Omental fat pad (tissue), 4 donors: ENCODE results near the gene IP6K2. TPM values are rescaled to one million over a fixed set of nuclear protein-coding genes. Genes with fewer than 3 reads are reported as not detected.
"Not testable (repeated sequence)": the region's sequence is repeated elsewhere in the genome, so short reads cannot be mapped to it uniquely, and the experiment has no call there.

ENCODE experiments used
- ATAC-seq: fragments of 150-250 bp; one replicate; pipeline ENCODE4 v1.9.1; 2016; ENCODE audit warnings: mild to moderate bottlenecking, moderate library complexity; ENCODE audit not compliant: low FRiP score
- DNase-seq: peaks from one replicate; pipeline ENCODE4 v3.0.0-alpha.2; 2019; ENCODE audit warnings: low spot score
- total RNA-seq, 4 donors: library from RNA; depleted of rRNA; stranded (reverse); fragments of >200 nt; gene quantifications; one replicate each; pipeline ENCODE4 v1.1.0, GENCODE V29; 2016
- TF ChIP-seq, protein P1 (sequence below), 3 donors: fragments of 450-650 bp; IDR thresholded peaks; one replicate each; pipeline ENCODE4 v1.5.1; 2016 to 2017; ENCODE audit warnings: antibody characterized with exemption in 3 of 3, mild to moderate bottlenecking in 3 of 3, moderate library complexity in 2 of 3

IP6K2 gene, protein sequence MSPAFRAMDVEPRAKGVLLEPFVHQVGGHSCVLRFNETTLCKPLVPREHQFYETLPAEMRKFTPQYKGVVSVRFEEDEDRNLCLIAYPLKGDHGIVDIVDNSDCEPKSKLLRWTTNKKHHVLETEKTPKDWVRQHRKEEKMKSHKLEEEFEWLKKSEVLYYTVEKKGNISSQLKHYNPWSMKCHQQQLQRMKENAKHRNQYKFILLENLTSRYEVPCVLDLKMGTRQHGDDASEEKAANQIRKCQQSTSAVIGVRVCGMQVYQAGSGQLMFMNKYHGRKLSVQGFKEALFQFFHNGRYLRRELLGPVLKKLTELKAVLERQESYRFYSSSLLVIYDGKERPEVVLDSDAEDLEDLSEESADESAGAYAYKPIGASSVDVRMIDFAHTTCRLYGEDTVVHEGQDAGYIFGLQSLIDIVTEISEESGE
- 10 to 100 TPM; 35.8 to 77.9 (median 73.3) TPM for total RNA-seq

DNA sequence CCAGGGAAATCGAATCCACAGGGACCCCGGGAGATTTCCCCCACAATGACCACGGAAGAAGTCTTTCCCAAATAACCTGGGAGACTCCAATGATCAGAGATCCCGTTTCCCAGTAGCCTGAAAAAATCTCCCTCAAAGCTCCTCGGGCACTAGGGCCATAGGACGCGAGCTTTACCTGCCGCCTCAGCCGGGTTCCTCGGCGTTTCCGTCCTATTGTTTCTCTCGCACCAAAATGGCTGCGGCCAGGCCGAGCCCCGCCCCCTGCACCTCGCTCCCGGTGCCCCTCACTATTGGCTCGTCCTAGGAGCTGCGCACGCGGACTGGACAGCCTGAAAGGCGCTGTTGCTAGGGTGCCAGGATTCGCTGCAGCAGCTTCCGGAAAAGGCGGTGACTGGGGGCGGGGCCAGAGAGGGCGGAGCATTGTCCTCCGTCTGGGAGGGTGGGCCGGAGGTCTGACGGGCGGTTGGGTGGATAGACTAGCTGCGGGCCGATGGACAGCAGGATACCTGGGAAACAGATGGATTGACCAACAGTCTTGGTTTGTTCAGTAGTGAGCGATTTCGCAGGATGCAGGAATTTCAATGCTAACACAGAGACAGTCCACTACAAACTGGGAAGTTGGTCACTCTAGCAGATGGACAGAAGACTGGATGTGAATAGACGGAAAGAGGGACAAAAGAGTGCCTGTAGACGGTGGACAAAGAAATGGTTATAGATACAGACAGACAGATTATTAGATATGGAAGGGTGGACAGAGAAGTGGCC is at the start of gene IP6K2:
Gene IP6K2, minus strand, starts transcription at position 240 of the 765 bp plus-strand sequence. CDS start 21,930 bp downstream, outside the sequence.
- DNase-seq (peak; percentile 92), ATAC-seq (peak; percentile 100)
- TF ChIP-seq, protein P1, sequence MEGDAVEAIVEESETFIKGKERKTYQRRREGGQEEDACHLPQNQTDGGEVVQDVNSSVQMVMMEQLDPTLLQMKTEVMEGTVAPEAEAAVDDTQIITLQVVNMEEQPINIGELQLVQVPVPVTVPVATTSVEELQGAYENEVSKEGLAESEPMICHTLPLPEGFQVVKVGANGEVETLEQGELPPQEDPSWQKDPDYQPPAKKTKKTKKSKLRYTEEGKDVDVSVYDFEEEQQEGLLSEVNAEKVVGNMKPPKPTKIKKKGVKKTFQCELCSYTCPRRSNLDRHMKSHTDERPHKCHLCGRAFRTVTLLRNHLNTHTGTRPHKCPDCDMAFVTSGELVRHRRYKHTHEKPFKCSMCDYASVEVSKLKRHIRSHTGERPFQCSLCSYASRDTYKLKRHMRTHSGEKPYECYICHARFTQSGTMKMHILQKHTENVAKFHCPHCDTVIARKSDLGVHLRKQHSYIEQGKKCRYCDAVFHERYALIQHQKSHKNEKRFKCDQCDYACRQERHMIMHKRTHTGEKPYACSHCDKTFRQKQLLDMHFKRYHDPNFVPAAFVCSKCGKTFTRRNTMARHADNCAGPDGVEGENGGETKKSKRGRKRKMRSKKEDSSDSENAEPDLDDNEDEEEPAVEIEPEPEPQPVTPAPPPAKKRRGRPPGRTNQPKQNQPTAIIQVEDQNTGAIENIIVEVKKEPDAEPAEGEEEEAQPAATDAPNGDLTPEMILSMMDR (IDR thresholded peaks at IDR 0.05) = no peak

DNA sequence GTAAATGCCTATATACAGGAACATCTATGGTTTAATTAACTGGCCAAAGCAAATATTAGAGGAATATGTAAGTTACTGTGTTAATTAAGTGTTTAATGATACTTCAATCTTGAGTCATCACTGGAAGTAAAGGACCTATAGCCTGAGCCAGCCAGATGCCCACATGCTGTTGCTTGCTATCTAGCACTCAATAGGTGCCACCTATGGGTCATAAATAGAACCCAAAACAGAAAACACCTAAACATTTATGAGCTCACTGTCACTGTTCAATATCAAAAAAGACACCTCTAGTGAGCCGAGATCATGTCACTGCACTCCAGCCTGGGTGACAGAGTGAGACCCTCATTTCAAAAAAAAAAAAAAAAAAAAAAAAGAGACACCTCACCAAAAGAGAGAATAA is 48.4 kb upstream of the IP6K2 start:
- TF ChIP-seq, protein P1 (IDR thresholded peaks at IDR 0.05) = no peak
- DNase-seq (no peak), ATAC-seq (no peak)

DNA sequence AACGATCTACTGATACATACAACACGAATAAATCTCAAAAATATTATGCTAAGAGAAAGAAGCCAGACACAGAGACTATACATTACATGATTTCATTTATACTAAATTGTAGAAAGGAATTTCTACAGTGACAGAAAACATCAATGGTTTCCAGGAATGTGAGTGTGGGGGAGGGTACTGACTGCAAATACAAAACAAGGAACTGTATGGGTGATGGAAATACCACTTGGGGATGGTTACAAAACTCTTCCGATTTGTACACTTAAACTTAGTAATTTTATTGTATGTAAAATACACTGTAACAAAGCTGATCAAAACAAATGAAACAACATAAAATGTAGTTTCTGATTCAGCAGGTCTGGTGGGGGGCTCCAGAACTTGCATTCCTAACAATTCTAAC is 45.8 kb upstream of the IP6K2 start:
- no peak for ATAC-seq
- TF ChIP-seq, protein P1 (IDR thresholded peaks at IDR 0.05) = no peak
- no peak for DNase-seq

DNA sequence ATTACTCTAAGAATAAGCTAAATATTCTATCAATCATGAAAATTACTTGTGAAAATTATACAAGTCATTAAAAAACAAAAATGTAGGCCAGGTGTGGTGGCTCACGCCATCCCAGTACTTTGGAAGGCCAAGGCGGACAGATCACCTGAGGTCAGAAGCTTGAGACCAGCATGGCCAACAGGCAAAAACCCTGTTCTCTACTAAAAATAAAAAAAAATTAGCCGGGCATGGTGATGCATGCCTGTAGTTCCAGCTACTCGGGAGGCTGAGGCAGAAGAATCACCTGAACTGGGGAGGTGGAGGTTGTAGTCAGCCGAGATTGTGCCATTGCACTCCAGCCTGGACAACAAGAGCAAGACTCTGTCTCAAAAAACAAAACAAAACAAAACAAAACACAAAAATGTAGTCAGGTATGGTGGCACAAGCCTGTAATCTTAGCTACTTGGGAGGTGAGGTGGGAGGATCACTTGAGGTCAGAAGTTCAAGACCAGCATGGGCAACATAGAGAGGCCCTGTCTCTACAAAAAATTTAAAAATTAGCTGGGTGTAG is 43.0 kb upstream of the IP6K2 start:
- not testable (repeated sequence) for DNase-seq

DNA sequence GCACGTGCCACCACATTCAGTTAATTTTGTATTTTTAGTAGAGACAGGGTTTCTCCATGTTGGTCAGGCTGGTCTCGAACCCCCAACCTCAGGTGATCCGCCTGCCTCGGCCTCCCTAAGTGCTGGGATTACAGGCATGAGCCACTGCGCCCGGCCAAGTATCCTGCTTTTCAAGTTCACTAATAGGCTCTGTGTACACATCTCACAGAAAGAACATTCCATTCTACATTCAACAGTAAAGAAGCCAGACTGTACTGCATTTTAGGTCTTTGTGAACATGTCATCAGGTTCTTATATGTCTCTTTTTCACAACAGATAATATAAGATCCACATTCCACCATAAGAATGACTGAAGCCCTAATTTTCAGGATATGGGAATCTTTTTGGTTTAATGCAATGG is 42.5 kb upstream of the IP6K2 start:
- DNase-seq, ATAC-seq: not testable (repeated sequence)

More for the DNA sequence above, 43.0 kb upstream of the IP6K2 start:
- not testable (repeated sequence) for ATAC-seq

DNA sequence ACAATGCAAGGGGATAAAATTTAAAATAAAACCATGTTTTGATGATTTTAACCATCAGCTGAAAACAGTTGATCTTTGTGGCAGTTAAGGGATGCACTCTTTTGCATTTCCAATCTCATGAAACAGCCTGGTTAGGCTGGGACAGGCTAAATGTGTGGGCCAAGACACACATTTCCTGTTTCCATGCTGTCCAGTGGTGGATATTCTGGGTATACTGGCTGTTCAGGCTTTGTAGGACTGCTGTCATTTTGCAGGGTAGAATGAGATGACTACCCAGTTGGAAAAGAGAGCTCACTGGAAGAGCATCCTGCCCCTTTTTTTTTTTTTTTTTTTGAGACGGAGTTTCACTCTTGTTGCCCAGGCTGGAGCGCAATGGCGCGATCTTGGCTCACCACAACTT is 42.0 kb upstream of the IP6K2 start:
- no peak for ATAC-seq
- no peak for DNase-seq
- TF ChIP-seq, protein P1 (IDR thresholded peaks at IDR 0.05) = no peak

DNA sequence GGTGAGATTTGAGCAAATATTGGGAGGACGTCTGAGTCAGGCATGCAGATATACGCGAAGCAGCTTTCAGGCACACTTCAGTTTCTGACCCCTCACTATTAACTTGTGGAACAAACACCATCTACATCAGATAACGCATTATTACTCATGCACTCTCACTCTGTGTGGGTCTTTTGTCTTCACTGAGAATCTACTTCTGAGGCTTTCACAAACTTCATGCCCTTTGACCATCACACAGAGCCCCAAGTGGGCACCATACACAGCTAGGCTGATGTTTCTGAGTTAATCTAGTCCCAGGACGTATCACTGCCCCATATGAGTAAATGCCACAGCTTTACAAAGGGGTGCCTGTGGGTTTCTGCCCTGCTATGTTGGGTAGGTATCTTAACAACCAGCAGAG is 39.6 kb upstream of the IP6K2 start:
- ATAC-seq = no peak
- TF ChIP-seq, protein P1 (IDR thresholded peaks at IDR 0.05) = no peak

More for the DNA sequence above, 39.6 kb upstream of the IP6K2 start:
- no peak for DNase-seq
